ENCODE data around the gene ZNF467. TPM values are rescaled to one million over a fixed set of nuclear protein-coding genes. Genes with fewer than 3 reads are reported as not detected.

The ZNF467 gene
- total RNA-seq, 1 experiment from 2014 or later = 0.41 TPM

Other genes starting within 250 kb of the ZNF467 start
- 2.8 and 13.8 TPM in 2 replicates for gene ZNF862, start 64.8 kb upstream of the ZNF467 start, total RNA-seq (2014; rRNA removed; shearing (Covaris generic); ENCODE audit: low replicate concordance)
- gene ATP6V0E2, start 100.4 kb upstream of the ZNF467 start, total RNA-seq (2014; rRNA removed; shearing (Covaris generic); ENCODE audit: low replicate concordance) = 66.1 and 85.9 TPM in 2 replicates